HTERT RPE-1 (cell line): ENCODE measurements around the gene COL28A1.

Experiments
- in situ Hi-C: fragments of 300-500 bp; cut with MboI; formaldehyde crosslinking; loops from 4 replicates; pipeline ENCODE4 v1.14.3; 2020; ENCODE audit warnings: low sequenced_read_pairs

The COL28A1 gene

GRCh38 chr7:7535691-7536090 lies at the start of gene COL28A1:
Gene COL28A1 (minus strand): TSS chr7:7535873. CDS start chr7:7532875, 2,998 bp downstream.
- in situ Hi-C loops, result no loop called here

GRCh38 chr7:7584653-7585052 lies 49.0 kb upstream of the COL28A1 start:
- in situ Hi-C loops, result no loop called here

- in situ Hi-C loops, result no loop called here
These were observed 48.1 kb upstream of the COL28A1 start for GRCh38 chr7:7583731-7584130.

GRCh38 chr7:7582596-7582995 lies 46.9 kb upstream of the COL28A1 start:
- in situ Hi-C loops, result no loop called here

GRCh38 chr7:7581531-7582179 lies 46.0 kb upstream of the COL28A1 start:
- in situ Hi-C loops, result no loop called here

- in situ Hi-C loops, result no loop called here
These were observed 44.0 kb upstream of the COL28A1 start for GRCh38 chr7:7579638-7580037.

- in situ Hi-C loops, result no loop called here
These were observed 42.2 kb upstream of the COL28A1 start for GRCh38 chr7:7577888-7578287.

- in situ Hi-C loops, result no loop called here
These were observed 40.7 kb upstream of the COL28A1 start for GRCh38 chr7:7576344-7576743.

GRCh38 chr7:7573701-7574100 lies 38.0 kb upstream of the COL28A1 start:
- in situ Hi-C loops, result no loop called here

GRCh38 chr7:7570584-7570983 lies 34.9 kb upstream of the COL28A1 start:
- in situ Hi-C loops, result no loop called here

GRCh38 chr7:7569615-7570014 lies 33.9 kb upstream of the COL28A1 start:
- in situ Hi-C loops, result no loop called here

GRCh38 chr7:7569081-7569527 lies 33.4 kb upstream of the COL28A1 start:
- in situ Hi-C loops, result no loop called here

- in situ Hi-C loops, result no loop called here
These were observed 32.9 kb upstream of the COL28A1 start for GRCh38 chr7:7568553-7568952.

GRCh38 chr7:7567898-7568531 lies 32.3 kb upstream of the COL28A1 start:
- in situ Hi-C loops, result no loop called here

- in situ Hi-C loops, result no loop called here
These were observed 31.3 kb upstream of the COL28A1 start, which contains the start of gene MIOS for GRCh38 chr7:7566651-7567611. Gene MIOS (plus strand): TSS chr7:7566884. CDS start chr7:7572476, 5,592 bp downstream.

GRCh38 chr7:7565746-7566650 lies 30.3 kb upstream of the COL28A1 start:
- in situ Hi-C loops, result no loop called here

GRCh38 chr7:7565018-7565680 lies 29.5 kb upstream of the COL28A1 start:
- in situ Hi-C loops, result no loop called here

- in situ Hi-C loops, result no loop called here
These were observed 28.7 kb upstream of the COL28A1 start for GRCh38 chr7:7564323-7564780.

- in situ Hi-C loops, result no loop called here
These were observed 28.1 kb upstream of the COL28A1 start for GRCh38 chr7:7563813-7564212.

- in situ Hi-C loops, result no loop called here
These were observed 27.6 kb upstream of the COL28A1 start for GRCh38 chr7:7563269-7563668.
